DMS114 treated with DMSO at 0.1 percent for 48 hours (cell line): ENCODE results near the gene FBXO8.
A peak's percentile ranks its signal among the peaks of the same experiment; 100 is the strongest.

Source experiments
- DNase-seq: peaks from one replicate; lab custom pipeline; 2025; ENCODE audit not compliant: unreplicated experiment; lab: John Stamatoyannopoulos, UW

The FBXO8 gene

GRCh38 chr4:174248407-174248806 lies 35.1 kb downstream of the FBXO8 start:
- DNase-seq: no peak

- no peak for DNase-seq
Observed at GRCh38 chr4:174245714-174246113, 37.8 kb downstream of the FBXO8 start.

- no peak for DNase-seq
Observed at GRCh38 chr4:174244441-174244840, 39.0 kb downstream of the FBXO8 start.

GRCh38 chr4:174241162-174241561 lies 42.3 kb downstream of the FBXO8 start:
- no peak for DNase-seq

- no peak for DNase-seq
Observed at GRCh38 chr4:174236359-174236758, 47.1 kb downstream of the FBXO8 start.

- DNase-seq: no peak
Observed at GRCh38 chr4:174230680-174231079, 52.8 kb downstream of the FBXO8 start.

- no peak for DNase-seq
Observed at GRCh38 chr4:174230148-174230547, 53.3 kb downstream of the FBXO8 start.

- no peak for DNase-seq
Observed at GRCh38 chr4:174228988-174229387, 54.5 kb downstream of the FBXO8 start.

- DNase-seq: no peak
Observed at GRCh38 chr4:174225349-174226049, 58.0 kb downstream of the FBXO8 start.

- DNase-seq: no peak
Observed at GRCh38 chr4:174224550-174224949, 58.9 kb downstream of the FBXO8 start.

- DNase-seq: peak; percentile 32
Observed at GRCh38 chr4:174222266-174222872, 61.1 kb downstream of the FBXO8 start.

- DNase-seq: no peak
Observed at GRCh38 chr4:174218127-174218790, 65.2 kb downstream of the FBXO8 start.

GRCh38 chr4:174217273-174218126 lies 66.0 kb downstream of the FBXO8 start:
- DNase-seq: no peak

GRCh38 chr4:174216799-174217272 lies 66.6 kb downstream of the FBXO8 start:
- no peak for DNase-seq

- DNase-seq: no peak
Observed at GRCh38 chr4:174215961-174216680, 67.3 kb downstream of the FBXO8 start.

GRCh38 chr4:174215057-174215456 lies 68.4 kb downstream of the FBXO8 start:
- no peak for DNase-seq

GRCh38 chr4:174214101-174214878 lies 69.2 kb downstream of the FBXO8 start:
- no peak for DNase-seq

GRCh38 chr4:174213731-174214100 lies 69.8 kb downstream of the FBXO8 start:
- DNase-seq: no peak

GRCh38 chr4:174212061-174212460 lies 71.4 kb downstream of the FBXO8 start:
- no peak for DNase-seq

- DNase-seq: no peak
Observed at GRCh38 chr4:174211622-174212044, 71.8 kb downstream of the FBXO8 start.
